B cell (primary cell): ENCODE results near the gene PAQR7.

Source experiments
- EZH2 ChIP-seq: IDR thresholded peaks from 2 replicates; pipeline ENCODE4 v1.6.1; 2012; ENCODE audit warnings: borderline replicate concordance, low read depth, mild to moderate bottlenecking, moderate library complexity, low read length; ENCODE audit not compliant: insufficient read depth, poor library complexity, severe bottlenecking
- TF ChIP-seq, protein P1 (sequence below): fragments of 200-600 bp; IDR thresholded peaks from one replicate; pipeline ENCODE4 v1.8.0; 2022; ENCODE audit warnings: antibody characterized with exemption, mild to moderate bottlenecking

DNA sequence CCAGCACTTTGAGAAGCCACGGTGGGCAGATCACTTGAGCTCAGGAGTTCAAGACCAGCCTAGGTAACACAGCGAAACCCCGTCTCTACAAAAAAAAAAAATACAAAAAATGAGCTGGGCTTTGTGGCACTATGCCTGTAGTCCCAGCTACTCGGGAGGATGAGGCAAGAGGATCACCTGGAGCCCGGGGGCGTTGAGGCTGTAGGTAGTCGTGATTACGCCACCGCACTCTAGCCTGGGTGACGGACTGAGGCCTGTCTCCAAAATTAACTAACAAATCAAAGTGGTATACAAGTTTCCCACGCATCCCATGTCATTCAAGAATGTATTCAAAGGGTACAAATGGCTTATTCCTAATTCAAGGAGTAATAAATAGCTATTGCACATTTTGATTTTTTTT is 18.7 kb downstream of the PAQR7 start:
- TF ChIP-seq, protein P1, sequence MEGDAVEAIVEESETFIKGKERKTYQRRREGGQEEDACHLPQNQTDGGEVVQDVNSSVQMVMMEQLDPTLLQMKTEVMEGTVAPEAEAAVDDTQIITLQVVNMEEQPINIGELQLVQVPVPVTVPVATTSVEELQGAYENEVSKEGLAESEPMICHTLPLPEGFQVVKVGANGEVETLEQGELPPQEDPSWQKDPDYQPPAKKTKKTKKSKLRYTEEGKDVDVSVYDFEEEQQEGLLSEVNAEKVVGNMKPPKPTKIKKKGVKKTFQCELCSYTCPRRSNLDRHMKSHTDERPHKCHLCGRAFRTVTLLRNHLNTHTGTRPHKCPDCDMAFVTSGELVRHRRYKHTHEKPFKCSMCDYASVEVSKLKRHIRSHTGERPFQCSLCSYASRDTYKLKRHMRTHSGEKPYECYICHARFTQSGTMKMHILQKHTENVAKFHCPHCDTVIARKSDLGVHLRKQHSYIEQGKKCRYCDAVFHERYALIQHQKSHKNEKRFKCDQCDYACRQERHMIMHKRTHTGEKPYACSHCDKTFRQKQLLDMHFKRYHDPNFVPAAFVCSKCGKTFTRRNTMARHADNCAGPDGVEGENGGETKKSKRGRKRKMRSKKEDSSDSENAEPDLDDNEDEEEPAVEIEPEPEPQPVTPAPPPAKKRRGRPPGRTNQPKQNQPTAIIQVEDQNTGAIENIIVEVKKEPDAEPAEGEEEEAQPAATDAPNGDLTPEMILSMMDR = no peak
- no peak for TF ChIP-seq EZH2
